Gastroesophageal sphincter (tissue), 4 donors: ENCODE measurements around the gene KXD1. TPM values are rescaled to one million over a fixed set of nuclear protein-coding genes. Genes with fewer than 3 reads are reported as not detected.

Source experiments
- ATAC-seq: fragments of 150-250 bp; one replicate; pipeline ENCODE4 v1.9.1; 2016; ENCODE audit warnings: mild to moderate bottlenecking, moderate library complexity
- H3K27ac ChIP-seq, 4 donors: fragments of 200-600 bp; sonication (generic) in 3 of 4; 1 replicate in 3 of 4; 2 replicates in 1 of 4; pipeline ENCODE4 v1.5.1; 2016 to 2019
- H3K27me3 ChIP-seq: fragments of 200-600 bp; sonication (generic); one replicate; pipeline ENCODE4 v1.5.1; 2019
- H3K36me3 ChIP-seq, 2 donors: fragments of 200-600 bp; sonication (generic); one replicate each; pipeline ENCODE4 v1.5.1; 2019; ENCODE audit warnings: control low read depth in 1 of 2
- H3K4me1 ChIP-seq, 3 donors: fragments of 200-600 bp; sonication (generic); 1 replicate in 2 of 3; 2 replicates in 1 of 3; pipeline ENCODE4 v1.5.1; 2016 to 2019; ENCODE audit warnings: control low read depth in 2 of 3
- H3K4me3 ChIP-seq, 2 donors: fragments of 200-600 bp; sonication (generic); one replicate each; pipeline ENCODE4 v1.5.1; 2019; ENCODE audit warnings: mild to moderate bottlenecking in 1 of 2, moderate library complexity in 1 of 2
- H3K9me3 ChIP-seq, 3 donors: fragments of 200-600 bp; sonication (generic); one replicate each; pipeline ENCODE4 v1.5.1; 2017 to 2019; ENCODE audit warnings: control low read depth in 2 of 3
- EP300 ChIP-seq: sonication (generic); formaldehyde crosslinking; IDR thresholded peaks from one replicate; pipeline ENCODE4 v1.6.1; 2017; ENCODE audit warnings: antibody characterized with exemption, mild to moderate bottlenecking
- POLR2A ChIP-seq, 2 donors: fragments of 450-650 bp; IDR thresholded peaks; one replicate each; pipeline ENCODE4 v1.6.1; 2017; ENCODE audit warnings: antibody characterized with exemption in 2 of 2, mild to moderate bottlenecking in 2 of 2, moderate library complexity in 1 of 2
- POLR2AphosphoS5 ChIP-seq: sonication (generic); formaldehyde crosslinking; IDR thresholded peaks from one replicate; pipeline ENCODE4 v1.6.1; 2017; ENCODE audit warnings: antibody characterized with exemption
- WGBS, 2 donors: methylation state at CpG; one replicate each; pipeline ENCODE4 v1.1.5; 2018; ENCODE audit warnings: low coverage in 1 of 2; 5-methylcytosine and 5-hydroxymethylcytosine counted together
- total RNA-seq, 4 donors: library from RNA; depleted of rRNA; stranded (reverse); fragments of >200 nt; gene quantifications; one replicate each; pipeline ENCODE4 v1.1.0, GENCODE V29; 2016
- TF ChIP-seq, protein P1 (sequence below), 4 experiments: fragments of 200-600 bp in 2 of 4; fragments of 450-650 bp in 2 of 4; sonication (generic) in 1 of 4; IDR thresholded peaks; one replicate each; pipeline ENCODE4 v1.5.1; 2017 to 2019; ENCODE audit warnings: antibody characterized with exemption in 4 of 4, mild to moderate bottlenecking in 2 of 4, moderate library complexity in 2 of 4

Gene KXD1
- total RNA-seq, 4 donors from 2014 or later, result 130 to 137 (median 135) TPM

DNA sequence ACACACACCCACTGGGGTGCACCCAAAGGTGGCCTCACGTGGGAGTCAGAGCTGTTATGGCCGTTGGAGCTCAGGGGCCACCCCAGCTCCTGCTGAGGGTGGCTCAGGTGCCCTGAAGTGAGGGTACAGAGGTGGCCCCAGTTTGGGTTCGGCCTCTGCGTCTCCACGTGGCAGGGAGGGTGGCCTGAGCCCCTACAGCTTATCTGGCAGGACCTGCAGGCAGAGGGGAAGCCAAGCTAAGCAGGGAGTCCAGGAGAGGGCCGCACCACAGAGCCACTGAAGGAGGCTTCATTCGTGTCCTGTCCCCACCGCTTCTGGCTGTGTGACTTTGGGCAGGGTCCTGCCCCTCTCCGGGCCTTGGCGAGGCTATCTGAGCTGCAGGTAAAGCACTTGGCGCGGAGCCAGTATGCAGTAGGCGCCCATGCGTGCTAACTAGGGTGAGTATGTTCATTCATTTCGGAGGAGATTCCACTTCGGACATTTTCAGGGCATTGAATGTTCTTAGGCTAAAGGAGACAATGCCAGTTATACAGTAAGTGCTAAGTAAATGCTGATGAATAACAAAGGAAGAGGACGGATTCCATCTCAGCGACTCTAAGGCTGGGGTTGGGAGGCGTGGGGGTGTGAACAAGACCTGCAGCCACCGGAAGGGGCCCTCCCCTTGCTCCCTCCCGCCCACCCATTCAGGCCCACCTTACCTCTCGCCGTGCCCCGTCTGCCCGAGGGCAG, 35.9 kb downstream of the KXD1 start:
- H3K9me3 ChIP-seq, result no peaks in the 10 kb centered on the region
- peaks cover 10% of the 10 kb centered on the region for H3K27me3 ChIP-seq
- peak overlapping the region in 3 of 4 donors; percentile 40 to 67 (median 53) for H3K27ac ChIP-seq
- 0 to 8% methylated on average over 1 to 2 of the region's 25 CpGs for WGBS, 2 donors
- peaks cover 2 to 48% (median 19%) of the 10 kb centered on the region in 3 donors for H3K4me1 ChIP-seq
- peak overlapping the region in 1 of 2 donors; percentile 47 for H3K4me3 ChIP-seq
- H3K36me3 ChIP-seq, result peaks cover 0 to 16% of the 10 kb centered on the region in 2 donors
- no peak for ATAC-seq
- TF ChIP-seq POLR2A (IDR thresholded peaks at IDR 0.05) (no peak), EP300 (no peak), POLR2AphosphoS5 (no peak)
- TF ChIP-seq, protein P1, sequence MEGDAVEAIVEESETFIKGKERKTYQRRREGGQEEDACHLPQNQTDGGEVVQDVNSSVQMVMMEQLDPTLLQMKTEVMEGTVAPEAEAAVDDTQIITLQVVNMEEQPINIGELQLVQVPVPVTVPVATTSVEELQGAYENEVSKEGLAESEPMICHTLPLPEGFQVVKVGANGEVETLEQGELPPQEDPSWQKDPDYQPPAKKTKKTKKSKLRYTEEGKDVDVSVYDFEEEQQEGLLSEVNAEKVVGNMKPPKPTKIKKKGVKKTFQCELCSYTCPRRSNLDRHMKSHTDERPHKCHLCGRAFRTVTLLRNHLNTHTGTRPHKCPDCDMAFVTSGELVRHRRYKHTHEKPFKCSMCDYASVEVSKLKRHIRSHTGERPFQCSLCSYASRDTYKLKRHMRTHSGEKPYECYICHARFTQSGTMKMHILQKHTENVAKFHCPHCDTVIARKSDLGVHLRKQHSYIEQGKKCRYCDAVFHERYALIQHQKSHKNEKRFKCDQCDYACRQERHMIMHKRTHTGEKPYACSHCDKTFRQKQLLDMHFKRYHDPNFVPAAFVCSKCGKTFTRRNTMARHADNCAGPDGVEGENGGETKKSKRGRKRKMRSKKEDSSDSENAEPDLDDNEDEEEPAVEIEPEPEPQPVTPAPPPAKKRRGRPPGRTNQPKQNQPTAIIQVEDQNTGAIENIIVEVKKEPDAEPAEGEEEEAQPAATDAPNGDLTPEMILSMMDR (IDR thresholded peaks at IDR 0.05), result no peak

DNA sequence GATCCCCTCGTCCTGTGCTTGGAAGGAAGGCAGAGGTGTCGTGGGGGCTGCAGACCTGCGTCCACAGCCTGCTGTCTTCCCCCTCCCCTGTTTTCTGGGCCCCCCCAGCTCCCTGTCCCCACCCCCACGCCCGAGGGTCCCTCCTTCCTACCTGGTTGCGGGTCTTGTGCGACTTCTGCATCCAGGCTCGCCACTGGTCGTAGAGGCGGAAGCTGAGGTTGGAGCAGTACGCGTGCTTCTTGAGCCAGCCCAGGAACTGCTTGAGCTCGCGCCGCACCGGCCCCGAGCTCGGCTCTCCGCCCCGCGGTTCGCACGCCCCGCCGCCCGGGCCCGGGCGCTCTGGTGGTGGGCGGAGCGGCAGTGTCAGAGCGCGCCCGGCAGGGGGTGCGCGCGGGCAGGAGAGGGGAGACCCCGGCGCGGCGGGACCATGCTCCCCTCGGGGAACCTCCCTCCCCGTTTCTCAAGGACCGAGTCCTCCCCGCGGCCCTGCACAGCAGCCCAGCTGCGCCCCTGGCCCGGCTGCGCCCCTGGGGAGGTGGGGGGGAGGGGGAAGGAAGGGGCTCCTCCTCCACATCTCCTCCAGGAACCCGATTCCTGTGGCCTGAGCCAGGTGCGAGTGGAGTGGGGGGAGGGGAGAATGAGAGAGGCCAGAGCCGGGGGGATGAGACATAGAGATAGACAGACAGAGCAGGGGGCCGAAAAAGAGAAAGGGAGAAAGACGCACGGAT, 36.6 kb downstream of the KXD1 start:
- Histone ChIP-seq H3K36me3 (peaks cover 0 to 20% of the 10 kb centered on the region in 2 donors), H3K4me1 (peaks cover 2 to 41% (median 19%) of the 10 kb centered on the region in 3 donors), H3K27ac (peak overlapping the region in 3 of 4 donors; percentile 40 to 67 (median 53)), H3K4me3 (peak overlapping the region in 1 of 2 donors; percentile 47), H3K27me3 (peaks cover 18% of the 10 kb centered on the region), H3K9me3 (no peaks in the 10 kb centered on the region)
- WGBS, 2 donors, result 0% methylated on average over 1 to 4 of the region's 54 CpGs
- ATAC-seq, result peak; percentile 85
- TF ChIP-seq POLR2A (IDR thresholded peaks at IDR 0.05), result no peak
- TF ChIP-seq, protein P1 (IDR thresholded peaks at IDR 0.05), result peak in 3 of 4 experiments; percentile 94 to 95 (median 95)

DNA sequence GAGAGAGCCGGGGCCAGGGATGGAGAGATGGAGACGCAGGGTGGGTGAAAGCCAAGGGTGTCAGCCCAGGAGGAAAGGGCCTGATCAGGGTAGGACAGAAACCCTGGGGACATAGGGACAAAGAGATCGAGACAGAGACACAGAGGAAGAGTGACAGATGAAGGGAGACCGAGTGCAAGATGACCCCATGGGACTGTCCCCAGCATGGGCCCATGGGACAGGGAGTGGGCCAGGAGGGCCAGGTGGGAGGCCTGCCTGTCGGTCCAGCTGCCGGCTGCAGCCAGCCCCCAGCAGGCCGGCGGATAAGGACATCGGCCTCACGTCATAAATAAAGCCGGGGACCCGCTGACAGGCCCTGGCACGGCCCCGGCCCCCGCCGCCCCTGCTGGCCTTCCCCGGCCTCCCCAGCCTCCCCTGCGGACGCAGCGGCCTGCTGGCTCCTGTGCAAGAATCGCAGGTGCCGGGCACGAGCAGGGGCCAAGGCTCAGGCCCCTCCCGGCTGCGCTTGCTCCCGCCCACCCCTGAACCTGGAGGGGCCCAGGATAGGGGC, 37.2 kb downstream of the KXD1 start:
- Histone ChIP-seq H3K36me3 (peaks cover 0 to 20% of the 10 kb centered on the region in 2 donors), H3K4me1 (peaks cover 2 to 35% (median 15%) of the 10 kb centered on the region in 3 donors), H3K9me3 (no peaks in the 10 kb centered on the region), H3K27ac (peak overlapping the region in 1 of 4 donors; percentile 67), H3K4me3 (peak overlapping the region in 1 of 2 donors; percentile 47), H3K27me3 (peaks cover 24% of the 10 kb centered on the region)
- TF ChIP-seq POLR2A (IDR thresholded peaks at IDR 0.05) (no peak), EP300 (no peak), POLR2AphosphoS5 (no peak)
- TF ChIP-seq, protein P1 (IDR thresholded peaks at IDR 0.05), result no peak
- WGBS, 2 donors, result 19 to 30% methylated on average over 2 to 13 of the region's 26 CpGs
- ATAC-seq, result no peak

DNA sequence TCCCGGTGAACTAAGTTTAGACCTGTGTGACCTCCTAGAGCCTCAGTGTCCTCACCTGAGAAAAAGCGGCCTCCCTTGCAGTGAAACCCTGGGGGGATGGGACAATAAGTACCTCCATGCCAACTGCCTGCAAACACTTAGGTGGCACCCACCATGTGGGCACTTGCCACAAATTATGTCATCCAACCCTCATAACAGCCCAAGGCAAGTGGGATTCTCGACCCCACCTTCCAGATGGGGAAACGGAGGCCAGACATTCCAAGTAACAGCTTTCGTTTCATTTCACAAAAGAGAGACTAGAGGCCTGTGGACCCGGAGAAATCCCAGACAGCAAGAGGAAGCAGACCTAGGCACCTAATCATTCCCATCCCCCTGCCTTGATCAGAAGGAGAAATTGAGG, 37.8 kb downstream of the KXD1 start:
- Histone ChIP-seq H3K4me1 (peaks cover 2 to 29% (median 14%) of the 10 kb centered on the region in 3 donors), H3K4me3 (no peak overlapping the region), H3K36me3 (peaks cover 0 to 19% of the 10 kb centered on the region in 2 donors), H3K27me3 (peaks cover 30% of the 10 kb centered on the region), H3K27ac (no peak overlapping the region), H3K9me3 (no peaks in the 10 kb centered on the region)
- ATAC-seq, result no peak
- 80% methylated on average over 1 of the region's 6 CpGs; no CpG with 5 or more reads in 1 of the 2 donors for WGBS, 2 donors
- no peak for TF ChIP-seq EP300

DNA sequence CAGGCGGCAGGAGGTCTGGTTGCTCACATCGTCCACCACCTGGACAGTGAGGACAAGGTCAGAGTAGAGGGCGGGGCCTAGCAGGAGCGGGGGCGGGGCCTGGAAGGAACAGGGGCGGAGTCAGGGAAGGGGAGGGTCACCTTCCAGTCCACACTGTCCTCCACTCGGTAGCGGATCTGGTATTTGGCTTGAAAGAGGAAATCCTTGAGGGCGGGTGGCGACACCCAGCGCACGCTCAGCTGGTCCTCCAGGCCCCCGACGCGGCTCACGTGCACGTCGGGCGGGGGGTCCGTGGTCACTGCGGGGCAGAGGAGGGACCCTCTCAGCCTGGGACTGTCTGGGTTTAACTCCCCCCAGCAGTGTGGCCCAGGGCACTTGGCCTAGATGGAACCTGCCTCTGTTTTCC, 39.1 kb downstream of the KXD1 start:
- no peak for ATAC-seq
- Histone ChIP-seq H3K4me1 (peaks cover 2 to 23% (median 14%) of the 10 kb centered on the region in 3 donors), H3K4me3 (no peak overlapping the region), H3K27ac (no peak overlapping the region), H3K9me3 (no peaks in the 10 kb centered on the region), H3K27me3 (peaks cover 40% of the 10 kb centered on the region), H3K36me3 (peaks cover 0 to 8% of the 10 kb centered on the region in 2 donors)
- TF ChIP-seq EP300 (no peak), POLR2AphosphoS5 (no peak), POLR2A (IDR thresholded peaks at IDR 0.05) (no peak)
- TF ChIP-seq, protein P1 (IDR thresholded peaks at IDR 0.05), result no peak
- 20 to 40% methylated on average over 1 to 10 of the region's 21 CpGs for WGBS, 2 donors
